ENCODE data around the gene SLC2A4.

DNA sequence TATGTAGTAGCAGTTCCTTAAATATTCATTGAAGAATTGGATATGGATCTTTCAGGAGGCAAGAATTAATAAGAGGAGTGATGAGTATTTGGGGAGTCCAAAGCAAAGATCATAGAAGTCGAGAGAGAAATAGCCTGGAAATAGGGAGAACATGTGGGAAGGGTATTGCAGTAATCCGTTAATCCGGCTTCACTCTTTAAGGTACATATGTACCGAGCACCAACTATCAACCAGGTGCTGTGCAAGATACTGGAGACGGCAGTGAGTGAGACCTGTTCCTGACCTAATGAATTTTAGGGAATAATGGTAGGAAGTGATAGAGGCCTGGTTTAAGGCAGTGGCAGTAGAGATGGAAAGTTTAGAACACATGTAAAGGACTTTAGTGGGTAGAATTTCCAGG, 28.4 kb upstream of the SLC2A4 start:
- no peak for TF ChIP-seq EZH2 (IDR thresholded peaks at IDR 0.05; ENCODE audit: borderline replicate concordance, low read depth, low read length, severe bottlenecking)
- TF ChIP-seq, protein P1, sequence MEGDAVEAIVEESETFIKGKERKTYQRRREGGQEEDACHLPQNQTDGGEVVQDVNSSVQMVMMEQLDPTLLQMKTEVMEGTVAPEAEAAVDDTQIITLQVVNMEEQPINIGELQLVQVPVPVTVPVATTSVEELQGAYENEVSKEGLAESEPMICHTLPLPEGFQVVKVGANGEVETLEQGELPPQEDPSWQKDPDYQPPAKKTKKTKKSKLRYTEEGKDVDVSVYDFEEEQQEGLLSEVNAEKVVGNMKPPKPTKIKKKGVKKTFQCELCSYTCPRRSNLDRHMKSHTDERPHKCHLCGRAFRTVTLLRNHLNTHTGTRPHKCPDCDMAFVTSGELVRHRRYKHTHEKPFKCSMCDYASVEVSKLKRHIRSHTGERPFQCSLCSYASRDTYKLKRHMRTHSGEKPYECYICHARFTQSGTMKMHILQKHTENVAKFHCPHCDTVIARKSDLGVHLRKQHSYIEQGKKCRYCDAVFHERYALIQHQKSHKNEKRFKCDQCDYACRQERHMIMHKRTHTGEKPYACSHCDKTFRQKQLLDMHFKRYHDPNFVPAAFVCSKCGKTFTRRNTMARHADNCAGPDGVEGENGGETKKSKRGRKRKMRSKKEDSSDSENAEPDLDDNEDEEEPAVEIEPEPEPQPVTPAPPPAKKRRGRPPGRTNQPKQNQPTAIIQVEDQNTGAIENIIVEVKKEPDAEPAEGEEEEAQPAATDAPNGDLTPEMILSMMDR (IDR thresholded peaks at IDR 0.05; ENCODE audit: borderline replicate concordance, extremely low read depth, low read length, poor library complexity, severe bottlenecking), result no peak
